HG03039 (cell line): ENCODE data around the gene ITPR3.

ENCODE experiments used
- ATAC-seq: cut with Tn5 transposase; IDR thresholded peaks from one replicate; pipeline ENCODE4 v1.9.1; 2021; ENCODE audit warnings: mild to moderate bottlenecking, moderate library complexity; ENCODE audit not compliant: unreplicated experiment

The ITPR3 gene

GRCh38 chr6:33683576-33684427, 62.7 kb downstream of the ITPR3 start:
- no peak for ATAC-seq

- no peak for ATAC-seq
Measured at GRCh38 chr6:33684428-33684896, 63.3 kb downstream of the ITPR3 start.

GRCh38 chr6:33684983-33685382, 63.9 kb downstream of the ITPR3 start:
- no peak for ATAC-seq

- ATAC-seq = no peak
Measured at GRCh38 chr6:33685411-33686224, 64.5 kb downstream of the ITPR3 start.

GRCh38 chr6:33686225-33686924, 65.3 kb downstream of the ITPR3 start:
- no peak for ATAC-seq

GRCh38 chr6:33686981-33687975, 66.2 kb downstream of the ITPR3 start:
- ATAC-seq = no peak

- ATAC-seq = no peak
Measured at GRCh38 chr6:33688006-33688405, 66.9 kb downstream of the ITPR3 start.

GRCh38 chr6:33688451-33689147, 67.5 kb downstream of the ITPR3 start:
- no peak for ATAC-seq

- ATAC-seq = no peak
Measured at GRCh38 chr6:33689148-33689494, 68.0 kb downstream of the ITPR3 start.

- no peak for ATAC-seq
Measured at GRCh38 chr6:33689879-33690278, 68.8 kb downstream of the ITPR3 start.

GRCh38 chr6:33690766-33691165, 69.6 kb downstream of the ITPR3 start:
- ATAC-seq = no peak

GRCh38 chr6:33691456-33692077, 70.4 kb downstream of the ITPR3 start:
- ATAC-seq = no peak

GRCh38 chr6:33692078-33692759, 71.1 kb downstream of the ITPR3 start:
- ATAC-seq = no peak

GRCh38 chr6:33692760-33693158, 71.6 kb downstream of the ITPR3 start:
- ATAC-seq = no peak

GRCh38 chr6:33693186-33694105, 72.3 kb downstream of the ITPR3 start:
- ATAC-seq = no peak

GRCh38 chr6:33694401-33694931, 73.3 kb downstream of the ITPR3 start:
- ATAC-seq = no peak

GRCh38 chr6:33694977-33695376, 73.9 kb downstream of the ITPR3 start:
- ATAC-seq = no peak
